ENCODE measurements around the gene SLC2A13. TPM values are rescaled to one million over a fixed set of nuclear protein-coding genes. Genes with fewer than 3 reads are reported as not detected.

SLC2A13 gene
- total and polyA plus RNA-seq, 2 donors from 2014 or later: 3.9 to 18.6 TPM

- no peaks in the 10 kb centered on the region for H3K36me3 ChIP-seq (ENCODE audit: control insufficient read depth in 2 of 3, insufficient read depth in 3 of 3, low read length in 3 of 3)
- intact Hi-C loops (cut with DNase I): no loop called here
Observed at GRCh38 chr12:40063414-40063813, 42.5 kb downstream of the SLC2A13 start.

DNA sequence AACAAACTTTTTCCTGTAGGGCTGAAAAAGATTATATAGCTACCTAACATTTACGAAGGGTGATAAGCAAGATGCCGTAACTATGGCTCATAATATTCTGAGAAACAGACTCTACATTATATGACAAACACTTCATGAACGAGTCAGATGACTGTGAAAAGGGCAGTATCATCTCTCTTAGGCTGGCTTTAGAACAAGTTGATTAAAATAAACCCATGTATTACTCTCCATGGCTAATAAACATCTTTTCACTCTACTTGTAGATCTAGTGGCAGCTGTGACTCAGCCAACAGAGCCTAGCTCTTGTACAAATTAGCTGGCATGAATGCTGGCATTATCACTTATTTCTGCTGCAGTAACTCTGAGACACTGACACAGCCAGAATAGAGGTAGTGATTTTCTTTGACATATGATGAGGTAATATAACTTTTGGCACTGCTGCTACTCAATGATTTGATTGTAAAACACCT is 47.1 kb downstream of the SLC2A13 start:
- no peak for FAIRE-seq
- Histone ChIP-seq H3K9me3 (ENCODE audit: control insufficient read depth in 2 of 3, insufficient read depth in 1 of 3, low read length in 3 of 3) (no peaks in the 10 kb centered on the region), H3K27me3 (ENCODE audit: control insufficient read depth, insufficient read depth, low read length) (no peaks in the 10 kb centered on the region), H3K4me3 (ENCODE audit: low read length in 3 of 3) (no peak overlapping the region), H3K4me1 (ENCODE audit: control insufficient read depth in 2 of 3, insufficient read depth in 2 of 3, low read depth in 1 of 3, low read length in 3 of 3) (peaks cover 0 to 3% (median 0%) of the 10 kb centered on the region in 3 donors), H3K27ac (ENCODE audit: low read depth in 2 of 2, low read length in 2 of 2) (no peak overlapping the region), H3K9ac (ENCODE audit: low read length in 3 of 3) (no peak overlapping the region), H3K36me3 (ENCODE audit: control insufficient read depth in 2 of 3, insufficient read depth in 3 of 3, low read length in 3 of 3) (no peaks in the 10 kb centered on the region)
- no peak for TF ChIP-seq CTCF (IDR thresholded peaks at IDR 0.05; ENCODE audit: borderline replicate concordance, extremely low read depth, insufficient read depth)
- DNase-seq: no peak
- intact Hi-C loops (cut with DNase I): no loop called here

More at GRCh38 chr12:40063414-40063813, 42.5 kb downstream of the SLC2A13 start:
- no peak overlapping the region for H3K4me3 ChIP-seq (ENCODE audit: low read length in 3 of 3)
- FAIRE-seq: no peak
- H3K9me3 ChIP-seq (ENCODE audit: control insufficient read depth in 2 of 3, insufficient read depth in 1 of 3, low read length in 3 of 3): no peaks in the 10 kb centered on the region
- no peaks in the 10 kb centered on the region for H3K27me3 ChIP-seq (ENCODE audit: control insufficient read depth, insufficient read depth, low read length)
- DNase-seq: no peak
- H3K4me1 ChIP-seq (ENCODE audit: control insufficient read depth in 2 of 3, insufficient read depth in 2 of 3, low read depth in 1 of 3, low read length in 3 of 3): peaks cover 0 to 3% (median 0%) of the 10 kb centered on the region in 3 donors
- no peak overlapping the region for H3K27ac ChIP-seq (ENCODE audit: low read depth in 2 of 2, low read length in 2 of 2)
- TF ChIP-seq CTCF (IDR thresholded peaks at IDR 0.05; ENCODE audit: borderline replicate concordance, extremely low read depth, insufficient read depth): no peak
- no peak overlapping the region for H3K9ac ChIP-seq (ENCODE audit: low read length in 3 of 3)

- FAIRE-seq: no peak
- TF ChIP-seq CTCF (IDR thresholded peaks at IDR 0.05; ENCODE audit: borderline replicate concordance, extremely low read depth, insufficient read depth): no peak
- intact Hi-C loops (cut with DNase I): no loop called here
Observed at GRCh38 chr12:40056373-40056772, 49.5 kb downstream of the SLC2A13 start.

DNA sequence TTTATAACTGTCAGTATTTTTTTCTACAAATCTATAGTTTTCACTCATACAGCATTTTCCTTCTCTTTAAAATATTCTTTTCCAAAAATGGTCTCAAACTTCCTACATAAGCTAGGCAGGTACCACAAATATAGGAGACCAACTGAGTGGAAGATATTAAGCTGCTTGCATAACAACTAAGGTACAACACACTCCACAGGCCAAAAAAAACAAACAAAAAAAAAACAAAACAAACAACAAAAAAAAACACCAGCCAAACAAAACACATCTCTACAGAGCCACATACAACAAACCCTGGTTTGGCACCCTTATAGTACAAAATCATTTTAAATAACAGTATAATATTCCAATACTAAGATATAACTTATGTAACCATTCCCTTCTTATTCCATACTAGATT is 50.1 kb downstream of the SLC2A13 start:
- Histone ChIP-seq H3K36me3 (ENCODE audit: control insufficient read depth in 2 of 3, insufficient read depth in 3 of 3, low read length in 3 of 3) (no peaks in the 10 kb centered on the region), H3K4me3 (ENCODE audit: low read length in 3 of 3) (no peak overlapping the region), H3K9me3 (ENCODE audit: control insufficient read depth in 2 of 3, insufficient read depth in 1 of 3, low read length in 3 of 3) (no peaks in the 10 kb centered on the region), H3K27me3 (ENCODE audit: control insufficient read depth, insufficient read depth, low read length) (no peaks in the 10 kb centered on the region), H3K4me1 (ENCODE audit: control insufficient read depth in 2 of 3, insufficient read depth in 2 of 3, low read depth in 1 of 3, low read length in 3 of 3) (no peaks in the 10 kb centered on the region), H3K27ac (ENCODE audit: low read depth in 2 of 2, low read length in 2 of 2) (no peak overlapping the region), H3K9ac (ENCODE audit: low read length in 3 of 3) (no peak overlapping the region)
- intact Hi-C loops (cut with DNase I): no loop called here
- DNase-seq (no peak), FAIRE-seq (no peak)
- TF ChIP-seq CTCF (IDR thresholded peaks at IDR 0.05; ENCODE audit: borderline replicate concordance, extremely low read depth, insufficient read depth): no peak

More at GRCh38 chr12:40056373-40056772, 49.5 kb downstream of the SLC2A13 start:
- no peak overlapping the region for H3K27ac ChIP-seq (ENCODE audit: low read depth in 2 of 2, low read length in 2 of 2)
- no peaks in the 10 kb centered on the region for H3K4me1 ChIP-seq (ENCODE audit: control insufficient read depth in 2 of 3, insufficient read depth in 2 of 3, low read depth in 1 of 3, low read length in 3 of 3)
- H3K9me3 ChIP-seq (ENCODE audit: control insufficient read depth in 2 of 3, insufficient read depth in 1 of 3, low read length in 3 of 3): no peaks in the 10 kb centered on the region
- DNase-seq: no peak
- no peak overlapping the region for H3K4me3 ChIP-seq (ENCODE audit: low read length in 3 of 3)
- H3K36me3 ChIP-seq (ENCODE audit: control insufficient read depth in 2 of 3, insufficient read depth in 3 of 3, low read length in 3 of 3): no peaks in the 10 kb centered on the region
- no peak overlapping the region for H3K9ac ChIP-seq (ENCODE audit: low read length in 3 of 3)
- H3K27me3 ChIP-seq (ENCODE audit: control insufficient read depth, insufficient read depth, low read length): no peaks in the 10 kb centered on the region
